Myocyte (in vitro differentiated cells): ENCODE data around the gene NDOR1. TPM values are rescaled to one million over a fixed set of nuclear protein-coding genes. Genes with fewer than 3 reads are reported as not detected.
A peak's percentile ranks its signal among the peaks of the same experiment; 100 is the strongest.

Experiments
- DNase-seq: peaks from one replicate; pipeline ENCODE4 v3.0.0-alpha.2; 2012; ENCODE audit warnings: low read depth
- total RNA-seq: library from RNA; depleted of rRNA; stranded (reverse); fragments of >200 nt; gene quantifications from 2 replicates; pipeline ENCODE4 v1.2.3, GENCODE V29; 2014

NDOR1 gene
- total RNA-seq, 1 donor from 2014 or later = 6.1 TPM

- DNase-seq = no peak
These were observed 38.2 kb upstream of the NDOR1 start for GRCh38 chr9:137167277-137167746.

- no peak for DNase-seq
These were observed 37.5 kb upstream of the NDOR1 start for GRCh38 chr9:137167747-137168572.

GRCh38 chr9:137168573-137168903, 37.0 kb upstream of the NDOR1 start:
- DNase-seq = no peak

- no peak for DNase-seq
These were observed 36.3 kb upstream of the NDOR1 start for GRCh38 chr9:137168904-137169856.

GRCh38 chr9:137169896-137170358, 35.6 kb upstream of the NDOR1 start, which contains the start of gene LRRC26:
Gene LRRC26 (minus strand): TSS chr9:137170051. CDS start chr9:137169943, 108 bp downstream.
- no peak for DNase-seq

- no peak for DNase-seq
These were observed 34.9 kb upstream of the NDOR1 start for GRCh38 chr9:137170486-137171148.

GRCh38 chr9:137171149-137171900, 34.2 kb upstream of the NDOR1 start:
- peak; percentile 47 for DNase-seq

- DNase-seq = peak; percentile 28
These were observed 32.4 kb upstream of the NDOR1 start for GRCh38 chr9:137172901-137173795.

- no peak for DNase-seq
These were observed 31.5 kb upstream of the NDOR1 start for GRCh38 chr9:137173796-137174664.

GRCh38 chr9:137174722-137175293, 30.7 kb upstream of the NDOR1 start:
- no peak for DNase-seq

GRCh38 chr9:137175345-137175961, 30.0 kb upstream of the NDOR1 start:
- no peak for DNase-seq

GRCh38 chr9:137176302-137177182, 29.0 kb upstream of the NDOR1 start:
- peak; percentile 66 for DNase-seq

GRCh38 chr9:137178201-137178938, 27.1 kb upstream of the NDOR1 start:
- DNase-seq = no peak

GRCh38 chr9:137178939-137179630, 26.4 kb upstream of the NDOR1 start:
- DNase-seq = no peak

GRCh38 chr9:137179761-137180160, 25.7 kb upstream of the NDOR1 start:
- no peak for DNase-seq
